SW 1271 (cell line): ENCODE measurements around the gene IL6ST.

ENCODE experiments used
- DNase-seq, 2 experiments: peaks; one replicate each; lab custom pipeline; 2025; lab: John Stamatoyannopoulos, UW

Gene IL6ST

GRCh38 chr5:55895346-55895745 is 99.4 kb downstream of the IL6ST start:
- DNase-seq = no peak

DNA sequence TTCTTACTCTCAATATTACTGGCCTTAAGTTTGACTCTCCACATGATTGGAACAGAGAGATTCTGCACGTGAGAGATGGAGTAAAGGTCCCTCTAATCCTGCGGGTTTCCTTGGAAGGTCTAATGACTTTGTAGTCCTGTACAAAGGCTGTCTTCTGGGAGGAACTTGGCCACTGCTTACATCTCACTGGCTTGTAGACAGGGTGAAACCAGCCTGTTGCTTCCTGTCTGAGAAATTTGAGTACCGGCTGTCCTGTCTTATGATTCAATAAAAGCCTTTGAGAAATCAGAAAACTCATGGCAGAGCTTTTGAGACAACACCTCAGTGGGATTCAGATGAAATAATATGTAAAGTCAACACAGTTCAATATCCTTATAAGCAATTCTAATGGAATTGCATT is 100.6 kb downstream of the IL6ST start:
- DNase-seq = no peak

DNA sequence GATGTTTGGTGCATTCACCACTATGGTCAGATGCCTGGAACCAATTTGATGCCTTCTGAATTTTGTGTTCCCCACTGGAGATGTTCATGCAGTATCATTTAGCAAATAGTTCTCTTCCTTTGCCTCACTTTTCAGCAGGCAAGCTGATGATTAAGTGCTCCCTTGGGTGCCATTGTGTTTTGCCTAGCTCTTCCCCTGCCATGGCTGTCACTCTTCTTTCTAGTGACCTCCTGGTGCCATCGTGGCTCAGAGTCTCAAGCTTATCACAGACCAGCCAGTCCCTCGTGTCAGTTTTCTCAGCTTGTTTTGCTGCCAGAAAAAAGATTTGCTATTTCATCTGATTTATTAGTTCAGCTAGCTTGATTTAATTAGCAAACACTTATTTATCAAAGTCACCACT is 102.3 kb downstream of the IL6ST start:
- no peak for DNase-seq

DNA sequence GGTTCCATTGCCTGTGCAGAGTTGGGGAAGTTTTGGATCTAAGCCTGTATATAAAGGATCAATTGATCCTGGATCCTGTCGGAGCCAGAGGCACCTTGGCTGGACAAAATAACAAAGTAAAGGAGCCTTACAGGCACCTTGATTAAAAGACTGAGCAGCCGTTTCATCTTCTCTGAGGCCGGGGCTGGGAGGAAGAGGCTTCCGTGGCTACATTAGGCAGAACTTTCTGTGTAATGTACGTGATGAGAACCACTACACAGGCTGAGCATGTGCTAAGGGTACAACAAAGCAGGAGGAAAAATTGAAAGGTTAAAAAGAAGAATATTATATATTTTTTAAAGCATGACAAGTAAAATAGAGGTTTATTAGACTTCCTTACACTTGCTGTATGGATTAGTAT is 106.6 kb downstream of the IL6ST start:
- no peak for DNase-seq

GRCh38 chr5:55885359-55885758 is 109.4 kb downstream of the IL6ST start:
- no peak for DNase-seq
